Fibroblast of mammary gland (primary cell): Measurements from ENCODE around the gene ACOT7.
"Not testable (repeated sequence)": the region's sequence is repeated elsewhere in the genome, so short reads cannot be mapped to it uniquely, and the experiment has no call there.

Experiments used
- DNase-seq: peaks from one replicate; pipeline ENCODE4 v3.0.0-alpha.2; 2010; ENCODE audit warnings: low read depth
- H3K4me3 ChIP-seq: 2 replicates; pipeline ENCODE4 v1.5.1; 2011; ENCODE audit warnings: low read depth, mild to moderate bottlenecking, low read length, moderate library complexity; ENCODE audit not compliant: control insufficient read depth
- CTCF ChIP-seq: conservative IDR thresholded peaks from 2 replicates; pipeline ENCODE4 v1.5.1; 2011; ENCODE audit warnings: low read depth, low read length, inconsistent platforms; ENCODE audit not compliant: control insufficient read depth, insufficient read depth

The ACOT7 gene

GRCh38 chr1:6316240-6317097, 77.1 kb downstream of the ACOT7 start:
- H3K4me3 ChIP-seq: no peak overlapping the region
- TF ChIP-seq CTCF: no peak
- no peak for DNase-seq

DNA sequence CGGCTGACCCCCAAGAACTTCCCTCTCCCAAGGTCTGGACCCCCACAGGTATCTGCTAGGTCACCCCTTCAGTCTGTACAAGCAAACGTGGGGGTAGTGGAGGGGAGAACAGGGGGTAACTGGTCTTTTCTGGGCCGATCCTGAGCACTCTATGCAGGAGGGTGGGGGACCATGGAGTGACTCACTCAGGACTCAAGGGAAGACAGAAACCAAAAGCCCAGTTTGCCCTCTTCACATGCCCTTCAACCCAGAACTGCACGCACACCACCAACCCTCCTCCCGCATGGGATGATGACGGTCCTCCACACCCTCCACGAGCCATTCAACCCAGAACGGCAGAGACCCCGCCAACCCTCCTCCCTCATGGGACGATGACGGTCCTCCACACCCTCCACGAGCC, 79.1 kb downstream of the ACOT7 start:
- H3K4me3 ChIP-seq: no peak overlapping the region
- DNase-seq: no peak
- no peak for TF ChIP-seq CTCF

GRCh38 chr1:6313393-6314200, 80.0 kb downstream of the ACOT7 start:
- no peak overlapping the region for H3K4me3 ChIP-seq
- no peak for TF ChIP-seq CTCF
- no peak for DNase-seq

DNA sequence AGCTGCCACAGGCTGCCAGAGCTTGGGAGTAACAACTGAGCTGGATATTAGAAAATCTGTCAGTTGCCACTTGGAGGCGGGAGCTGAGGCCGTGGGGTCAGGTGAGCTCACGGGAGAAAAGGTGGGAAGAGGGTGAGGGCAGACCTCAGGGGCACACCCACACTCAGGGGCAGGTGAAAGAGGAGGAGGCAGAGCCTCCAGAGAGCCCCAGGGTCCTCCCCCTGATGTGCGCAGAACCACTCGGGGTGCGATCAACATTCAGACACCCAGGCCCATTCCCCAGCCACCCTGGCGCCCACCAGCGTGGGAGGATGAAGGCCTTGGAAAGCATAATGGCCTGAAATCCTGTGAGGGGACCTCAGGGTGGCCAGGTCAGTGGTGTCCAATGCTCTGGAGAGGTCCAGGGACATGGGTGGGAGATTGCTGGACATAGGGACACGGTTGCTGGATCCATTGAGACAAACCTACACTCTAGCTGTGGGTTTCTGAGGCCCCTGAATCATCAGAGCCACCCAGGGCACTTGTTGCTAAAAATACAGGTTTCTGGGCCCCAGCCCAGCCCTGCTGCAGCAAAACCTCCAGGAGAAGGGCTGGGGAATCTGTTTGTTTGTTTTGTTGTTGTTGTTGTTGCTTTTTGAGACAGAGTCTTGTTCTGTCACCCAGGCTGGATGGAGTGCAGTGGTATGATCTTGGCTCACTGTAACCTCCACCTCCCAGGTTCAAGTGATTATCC, 83.3 kb downstream of the ACOT7 start:
- no peak for TF ChIP-seq CTCF

GRCh38 chr1:6309564-6309963, 84.0 kb downstream of the ACOT7 start:
- DNase-seq: no peak
- no peak overlapping the region for H3K4me3 ChIP-seq
- no peak for TF ChIP-seq CTCF

More for the DNA sequence above, 83.3 kb downstream of the ACOT7 start:
- no peak overlapping the region for H3K4me3 ChIP-seq
- DNase-seq: no peak

DNA sequence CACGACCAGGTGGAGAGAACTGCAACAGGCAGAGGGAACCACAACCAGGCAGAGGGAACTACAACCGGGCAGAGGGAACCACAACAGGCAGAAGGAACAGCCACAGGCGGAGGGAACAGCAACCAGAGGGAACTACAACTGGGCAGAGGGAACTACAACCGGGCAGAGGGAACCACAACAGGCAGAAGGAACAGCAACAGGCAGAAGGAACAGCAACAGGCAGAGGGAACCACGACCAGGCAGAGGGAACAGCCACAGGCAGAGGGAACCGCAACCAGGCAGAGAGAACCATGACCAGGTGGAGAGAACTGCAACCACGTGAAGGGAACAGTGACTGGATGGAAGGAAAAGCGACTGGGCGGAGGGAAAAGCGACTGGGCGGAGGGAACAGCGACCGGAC, 85.1 kb downstream of the ACOT7 start:
- DNase-seq: no peak
- H3K4me3 ChIP-seq: no peak overlapping the region
- no peak for TF ChIP-seq CTCF

- not testable (repeated sequence) for DNase-seq, H3K4me3 ChIP-seq
These were observed 85.9 kb downstream of the ACOT7 start for GRCh38 chr1:6307682-6308081.
